GM21515 (cell line): ENCODE results near the gene MPP4.

Experiments used
- ATAC-seq: cut with Tn5 transposase; IDR thresholded peaks from one replicate; pipeline ENCODE4 v1.9.1; 2021; ENCODE audit not compliant: unreplicated experiment

Gene MPP4

GRCh38 chr2:201630577-201630976, 67.9 kb downstream of the MPP4 start:
- no peak for ATAC-seq

- ATAC-seq, result no peak
Observed at GRCh38 chr2:201628545-201628944, 69.9 kb downstream of the MPP4 start.

- ATAC-seq, result no peak
Observed at GRCh38 chr2:201622306-201622970, 76.0 kb downstream of the MPP4 start.

GRCh38 chr2:201621293-201621999, 77.0 kb downstream of the MPP4 start:
- ATAC-seq, result no peak

GRCh38 chr2:201618744-201619662, 79.4 kb downstream of the MPP4 start:
- ATAC-seq, result no peak

- ATAC-seq, result no peak
Observed at GRCh38 chr2:201608021-201608420, 90.4 kb downstream of the MPP4 start.

- ATAC-seq, result no peak
Observed at GRCh38 chr2:201607568-201607967, 90.9 kb downstream of the MPP4 start.

GRCh38 chr2:201600906-201601305, 97.5 kb downstream of the MPP4 start:
- no peak for ATAC-seq

- ATAC-seq, result no peak
Observed at GRCh38 chr2:201597397-201597796, 101.0 kb downstream of the MPP4 start.
